DMS53 (cell line): ENCODE data around the gene UBAC2.
"Not testable (repeated sequence)": the region's sequence is repeated elsewhere in the genome, so short reads cannot be mapped to it uniquely, and the experiment has no call there.

ENCODE experiments used
- DNase-seq: peaks from one replicate; lab custom pipeline; 2025; lab: John Stamatoyannopoulos, UW

The UBAC2 gene

DNA sequence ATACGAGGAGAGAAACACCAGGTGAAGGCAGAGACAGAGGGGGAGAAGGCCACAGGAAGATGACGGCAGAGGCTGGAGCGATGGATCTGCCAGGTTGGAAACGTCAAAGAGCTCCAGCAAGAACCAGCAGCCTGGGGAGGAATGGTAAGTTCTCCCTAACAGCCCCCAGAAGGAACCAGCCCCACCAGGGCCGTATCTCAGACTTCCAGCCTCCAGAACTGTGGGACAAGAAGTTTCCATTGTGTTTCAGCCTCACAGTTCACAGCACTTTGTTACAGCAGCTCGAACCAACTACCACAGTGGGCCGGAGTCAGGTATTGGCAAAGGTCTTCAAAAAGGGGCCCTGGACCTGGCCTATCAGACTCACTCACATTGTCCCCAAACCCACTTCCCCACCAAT lies 195.8 kb downstream of the UBAC2 start:
- no peak for DNase-seq

DNA sequence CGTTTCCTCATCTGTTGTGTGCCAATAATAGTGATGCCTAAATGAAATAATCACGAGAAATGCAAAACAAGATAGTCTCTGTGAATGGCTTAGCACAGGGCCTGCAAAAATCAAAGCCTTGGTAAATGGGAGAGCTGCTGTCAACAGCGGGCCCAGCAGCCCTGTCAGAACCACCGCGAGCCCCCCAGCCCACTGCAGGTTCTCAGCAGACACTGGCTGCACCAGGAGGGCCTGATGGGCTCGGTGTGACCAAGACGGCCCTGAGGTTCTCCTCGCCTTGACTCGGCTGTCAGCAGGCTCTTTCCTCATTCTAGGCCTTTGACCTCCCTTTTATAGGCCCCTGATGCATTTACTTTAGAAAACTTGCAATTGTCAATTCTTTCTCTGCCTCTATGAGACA lies 197.4 kb downstream of the UBAC2 start:
- no peak for DNase-seq

DNA sequence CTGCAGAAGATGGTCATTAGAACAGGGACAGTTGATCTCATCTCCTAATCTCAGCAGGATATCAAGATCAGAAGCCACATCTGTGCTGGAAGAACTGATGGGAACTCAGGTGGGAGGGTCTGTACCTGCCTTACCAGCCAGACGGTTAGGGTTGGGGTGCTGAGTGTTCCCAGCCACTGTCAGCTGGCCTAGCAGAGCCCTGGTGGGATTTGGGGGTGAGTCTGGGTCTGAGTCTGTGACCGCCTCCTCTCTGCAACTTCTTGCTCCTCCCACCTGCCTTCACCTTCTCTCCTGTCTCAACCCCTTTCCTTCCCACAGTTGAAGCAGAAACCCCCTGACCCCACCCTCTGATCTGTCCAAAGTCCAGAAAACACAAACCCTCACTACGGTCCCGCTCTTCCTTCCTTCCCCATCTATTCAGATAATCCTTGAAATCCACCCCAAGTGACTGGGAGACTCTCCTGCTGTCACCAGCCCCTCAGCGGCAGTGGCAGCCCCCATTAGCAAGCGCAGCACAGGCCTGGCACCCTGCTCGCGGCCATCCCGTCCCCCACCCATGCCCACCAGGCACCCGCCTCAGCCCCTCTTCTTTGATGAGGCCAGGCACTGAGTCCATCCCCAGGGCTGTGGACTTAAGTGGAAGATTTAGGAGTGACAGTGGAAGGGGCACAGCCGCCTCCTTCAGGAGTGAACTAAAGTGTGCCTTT lies 198.4 kb downstream of the UBAC2 start:
- no peak for DNase-seq

DNA sequence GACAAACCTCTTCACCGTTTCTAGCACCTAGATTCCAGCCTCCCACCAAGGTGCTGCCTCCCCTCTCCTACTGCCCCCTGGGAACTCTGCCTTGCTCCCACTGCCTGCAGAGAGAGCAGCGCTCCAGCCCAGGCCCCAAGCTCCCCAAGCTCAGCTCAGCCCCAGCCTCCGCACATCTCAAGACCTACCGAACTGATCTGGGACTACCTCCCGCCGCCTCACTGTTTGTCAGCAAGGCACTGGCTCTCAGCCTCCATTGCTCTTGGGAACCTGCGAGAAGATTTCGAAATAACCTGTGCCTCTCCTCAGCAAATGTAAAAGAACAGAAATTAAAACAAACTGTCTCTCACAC lies 198.9 kb downstream of the UBAC2 start:
- no peak for DNase-seq

- no peak for DNase-seq
These were observed 202.9 kb downstream of the UBAC2 start for GRCh38 chr13:99403458-99403971.

GRCh38 chr13:99404005-99404755 lies 203.5 kb downstream of the UBAC2 start:
- peak; percentile 35 for DNase-seq

- DNase-seq = no peak
These were observed 205.3 kb downstream of the UBAC2 start for GRCh38 chr13:99405966-99406365.

DNA sequence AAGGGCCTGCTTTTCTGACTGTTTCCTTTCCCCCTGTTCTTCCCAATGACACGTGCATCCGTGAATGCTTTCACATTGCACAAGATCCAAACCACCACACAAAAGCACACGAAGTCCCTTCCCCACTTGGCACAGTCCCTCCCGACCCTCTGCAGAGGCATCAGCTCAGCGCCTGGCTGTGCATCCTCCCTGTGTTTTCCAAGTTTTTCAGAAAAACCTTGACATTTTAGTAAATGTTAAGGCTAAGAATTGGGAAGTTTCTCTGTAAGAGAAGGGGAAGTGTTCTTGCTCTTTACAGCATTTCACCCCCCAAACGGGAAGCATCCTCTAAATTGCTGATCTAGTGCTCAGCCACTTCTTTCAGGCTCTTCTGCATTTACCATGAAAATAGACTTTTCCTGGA lies 206.1 kb downstream of the UBAC2 start:
- DNase-seq = no peak

GRCh38 chr13:99407906-99408702 lies 207.4 kb downstream of the UBAC2 start:
- DNase-seq = no peak

DNA sequence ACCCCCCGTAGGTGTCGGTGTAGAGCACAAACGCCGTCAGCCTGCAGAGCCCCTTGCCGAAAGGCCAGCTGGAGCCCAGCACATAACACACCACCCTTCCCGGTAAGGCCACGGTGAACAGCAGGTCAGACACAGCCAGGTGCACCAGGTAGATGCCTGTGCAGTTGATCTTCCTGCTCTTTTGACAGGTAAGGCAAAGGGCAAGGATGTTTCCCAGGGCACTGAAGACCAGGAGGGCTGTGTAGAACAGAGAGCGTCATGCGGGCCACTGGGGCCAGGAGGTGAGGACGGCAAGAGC lies 208.0 kb downstream of the UBAC2 start:
- no peak for DNase-seq

DNA sequence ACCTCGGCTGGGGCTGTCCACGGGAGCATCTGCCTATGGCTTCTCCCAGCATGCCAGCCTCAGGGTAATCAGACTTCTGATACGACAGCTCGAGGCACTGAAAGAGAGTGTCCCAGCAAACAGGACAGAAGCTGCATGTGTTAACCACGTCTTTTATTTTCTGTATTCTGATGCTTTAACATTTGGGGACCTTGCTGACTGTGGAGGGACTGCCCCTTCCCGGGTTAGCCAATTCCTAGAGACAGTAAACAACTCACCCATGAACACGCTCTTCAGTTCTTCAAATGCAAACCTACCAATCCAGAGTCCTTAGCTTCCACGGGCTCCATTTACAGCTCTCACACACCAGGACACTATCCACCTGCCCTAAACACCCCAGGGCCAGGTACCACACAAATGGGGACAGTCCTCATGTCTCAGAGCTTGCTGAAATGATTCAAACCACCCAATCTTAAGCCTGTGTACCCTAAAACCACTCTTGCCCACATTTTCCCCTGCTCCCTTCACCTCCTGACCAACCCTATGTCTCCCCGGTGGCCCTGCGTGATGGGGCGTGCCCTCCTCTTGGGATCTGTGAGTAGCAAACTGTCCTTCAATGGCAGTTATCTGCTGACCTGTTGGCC lies 208.9 kb downstream of the UBAC2 start:
- DNase-seq = not testable (repeated sequence)

- DNase-seq = not testable (repeated sequence)
These were observed 210.2 kb downstream of the UBAC2 start for GRCh38 chr13:99410646-99411475.

GRCh38 chr13:99412856-99413255 lies 212.2 kb downstream of the UBAC2 start:
- DNase-seq = no peak

- no peak for DNase-seq
These were observed 213.7 kb downstream of the UBAC2 start for GRCh38 chr13:99414048-99414995.

DNA sequence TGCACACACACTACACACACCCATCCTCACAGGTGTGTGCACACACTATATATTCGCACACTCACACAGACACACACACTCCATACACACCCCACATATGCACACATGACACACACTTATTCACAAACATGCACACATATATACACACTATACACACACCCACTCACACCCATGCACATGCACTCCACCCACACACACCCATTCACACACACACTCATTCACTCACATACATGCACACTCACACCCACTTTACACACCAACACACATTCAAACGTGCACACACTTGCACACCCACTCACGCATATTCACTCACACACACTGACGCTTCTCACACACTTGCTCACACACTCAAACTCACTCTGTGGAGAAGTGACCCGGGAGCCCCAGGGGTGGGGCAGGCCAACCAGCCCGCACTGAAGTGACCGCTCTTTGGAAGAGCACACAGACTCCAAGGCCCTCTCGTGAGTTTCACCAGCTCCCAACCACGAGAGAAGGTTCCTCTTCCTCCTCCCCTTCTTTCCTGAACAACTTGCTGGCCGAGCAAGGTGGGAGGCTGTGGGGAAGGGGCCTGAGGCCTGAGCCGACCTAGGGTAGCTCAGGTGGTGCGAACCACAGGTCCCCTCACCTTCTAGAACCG lies 214.5 kb downstream of the UBAC2 start:
- DNase-seq = no peak

DNA sequence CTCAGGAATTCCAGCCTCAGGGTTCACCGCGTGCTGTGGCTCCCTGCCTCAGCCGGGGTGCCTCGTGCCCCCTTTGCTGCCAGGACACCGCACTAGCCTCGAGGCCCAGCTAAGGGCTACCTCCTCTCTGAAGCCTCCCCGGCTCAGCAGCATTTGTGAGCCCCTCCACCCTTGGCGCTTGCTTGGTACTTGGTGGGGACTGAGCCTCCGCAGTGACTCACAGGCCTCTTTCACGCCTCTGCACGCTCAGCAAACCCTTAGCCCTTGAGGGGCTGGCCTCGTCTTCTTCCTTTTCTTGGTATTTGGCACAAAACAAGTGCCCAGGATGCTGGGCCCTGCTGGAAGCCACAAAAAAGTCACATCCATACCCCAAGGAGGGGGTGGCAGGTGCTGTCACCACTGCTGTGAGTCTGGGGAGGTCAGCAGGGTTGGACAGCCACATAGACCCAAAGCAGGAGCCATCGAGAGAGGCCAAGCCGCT lies 215.2 kb downstream of the UBAC2 start:
- no peak for DNase-seq

GRCh38 chr13:99416411-99417121 lies 215.9 kb downstream of the UBAC2 start:
- DNase-seq = no peak

- DNase-seq = no peak
These were observed 216.8 kb downstream of the UBAC2 start for GRCh38 chr13:99417201-99418102.
